GM19324 (cell line): ENCODE measurements around the gene SGF29.
"Not testable (repeated sequence)": the region's sequence is repeated elsewhere in the genome, so short reads cannot be mapped to it uniquely, and the experiment has no call there.

Experiments used
- ATAC-seq: cut with Tn5 transposase; IDR thresholded peaks from one replicate; pipeline ENCODE4 v1.9.1; 2021; ENCODE audit warnings: mild to moderate bottlenecking, moderate library complexity; ENCODE audit not compliant: unreplicated experiment, low FRiP score

SGF29 gene

DNA sequence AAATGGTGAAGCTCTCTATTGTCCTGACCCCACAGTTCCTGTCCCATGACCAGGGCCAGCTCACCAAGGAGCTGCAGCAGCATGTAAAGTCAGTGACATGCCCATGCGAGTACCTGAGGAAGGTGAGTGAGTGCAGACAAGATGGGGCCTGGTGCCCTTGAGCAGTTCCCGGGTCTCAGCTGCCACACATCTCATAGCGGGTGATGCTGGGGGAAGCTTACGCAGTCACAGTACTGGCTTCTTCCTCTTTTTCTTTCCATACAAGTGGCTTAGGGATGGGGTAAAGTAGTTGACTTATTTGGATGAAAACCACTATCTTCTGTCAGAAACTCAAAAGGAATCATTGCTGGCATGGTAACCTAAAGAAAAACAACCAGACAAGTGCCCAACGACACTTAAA, 84.6 kb downstream of the SGF29 start:
- not testable (repeated sequence) for ATAC-seq

DNA sequence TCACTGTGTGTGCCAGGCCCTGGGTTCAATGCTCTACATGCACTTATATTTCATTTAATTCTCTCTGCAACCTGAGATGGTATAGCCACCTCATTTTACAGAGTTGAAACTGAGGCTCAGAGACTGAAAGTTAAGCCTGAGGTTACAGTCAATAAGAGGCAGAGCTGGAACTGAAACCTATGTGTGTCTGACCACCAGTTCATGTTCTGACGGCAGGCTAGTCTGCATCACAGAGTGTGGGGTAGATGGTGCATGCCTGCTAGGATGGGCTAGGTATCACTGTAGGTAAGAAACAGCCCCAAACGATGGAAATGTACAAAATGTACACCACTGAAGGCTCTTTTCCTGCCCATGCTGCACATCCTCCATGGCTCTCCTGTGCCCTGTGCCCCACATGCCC, 86.2 kb downstream of the SGF29 start:
- not testable (repeated sequence) for ATAC-seq
